Dermis microvascular lymphatic vessel endothelial cell (primary cell): ENCODE data around the gene FAM25C. TPM values are rescaled to one million over a fixed set of nuclear protein-coding genes. Genes with fewer than 3 reads are reported as not detected.
"Not testable (repeated sequence)": the region's sequence is repeated elsewhere in the genome, so short reads cannot be mapped to it uniquely, and the experiment has no call there.

ENCODE experiments used
- DNase-seq, 2 donors: peaks; one replicate each; pipeline versions ENCODE4 v3.0.0 to v3.0.0-alpha.2; 2010; ENCODE audit warnings: low read depth in 2 of 2
- total RNA-seq: library from RNA; depleted of rRNA; stranded (reverse); fragments of >200 nt; gene quantifications from 2 replicates; pipeline ENCODE4 v1.2.1, GENCODE V29; 2014

The FAM25C gene
- total RNA-seq, 1 donor from 2014 or later = not detected

DNA sequence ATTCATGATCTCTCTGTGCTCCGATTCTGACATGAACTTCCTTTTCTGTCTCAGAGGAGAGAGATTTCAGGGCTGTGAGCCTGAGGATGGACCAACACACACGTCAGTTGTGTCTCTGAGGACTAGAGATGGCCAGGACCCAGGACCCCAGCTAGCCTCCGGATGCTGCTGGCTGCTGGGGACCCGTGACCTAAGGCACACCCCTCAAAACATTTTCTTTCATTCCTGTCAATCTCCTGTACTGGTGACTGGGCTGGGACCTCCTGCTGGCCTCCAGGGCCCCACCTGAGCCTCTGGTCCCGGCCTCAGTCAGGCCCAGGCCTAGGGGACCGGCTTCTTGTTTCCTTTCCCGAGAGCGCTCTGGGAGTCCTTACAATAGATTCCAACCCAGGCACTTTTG, 42.4 kb downstream of the FAM25C start:
- not testable (repeated sequence) for DNase-seq

GRCh38 chr10:47947424-47947823, 52.2 kb downstream of the FAM25C start:
- DNase-seq = not testable (repeated sequence)

Other genes with a start within 250 kb of the FAM25C start
- gene SYT15B, start 236.2 kb downstream of the FAM25C start, total RNA-seq = 0.26 and 0.89 TPM in 2 replicates
- gene NPY4R2, start 81.1 kb downstream of the FAM25C start, total RNA-seq = not detected in 2 replicates